Sciatic nerve (tissue), 2 donors: Measurements from ENCODE around the gene DNAAF5. TPM values are rescaled to one million over a fixed set of nuclear protein-coding genes. Genes with fewer than 3 reads are reported as not detected.

ENCODE experiments used
- ATAC-seq: fragments of 200-7000 bp; cut with Tn5 transposase; one replicate; pipeline ENCODE4 v1.9.1; 2020; ENCODE audit warnings: mild to moderate bottlenecking, moderate library complexity
- DNase-seq: peaks from one replicate; pipeline ENCODE4 v3.0.0-alpha.2; 2020; ENCODE audit warnings: low spot score
- intact Hi-C: fragments of 100-400 bp; cut with DNase I; formaldehyde crosslinking; loops from one replicate; pipeline ENCODE4 v1.14.2; 2022
- total RNA-seq: library from RNA; stranded (reverse); fragmentation: NEBNext Ultra II Directional; extraction: Animal tissue kit (Norgen Biotek cat#: 25700); gene quantifications from one replicate; pipeline ENCODE4 v1.2.1, GENCODE V29; 2021
- donor health status: DM: no; HTN: no; CAD: no.
- donor health status: DM: no; HTN: no; CAD: no.

DNAAF5 gene
- total RNA-seq = 19.0 TPM

DNA sequence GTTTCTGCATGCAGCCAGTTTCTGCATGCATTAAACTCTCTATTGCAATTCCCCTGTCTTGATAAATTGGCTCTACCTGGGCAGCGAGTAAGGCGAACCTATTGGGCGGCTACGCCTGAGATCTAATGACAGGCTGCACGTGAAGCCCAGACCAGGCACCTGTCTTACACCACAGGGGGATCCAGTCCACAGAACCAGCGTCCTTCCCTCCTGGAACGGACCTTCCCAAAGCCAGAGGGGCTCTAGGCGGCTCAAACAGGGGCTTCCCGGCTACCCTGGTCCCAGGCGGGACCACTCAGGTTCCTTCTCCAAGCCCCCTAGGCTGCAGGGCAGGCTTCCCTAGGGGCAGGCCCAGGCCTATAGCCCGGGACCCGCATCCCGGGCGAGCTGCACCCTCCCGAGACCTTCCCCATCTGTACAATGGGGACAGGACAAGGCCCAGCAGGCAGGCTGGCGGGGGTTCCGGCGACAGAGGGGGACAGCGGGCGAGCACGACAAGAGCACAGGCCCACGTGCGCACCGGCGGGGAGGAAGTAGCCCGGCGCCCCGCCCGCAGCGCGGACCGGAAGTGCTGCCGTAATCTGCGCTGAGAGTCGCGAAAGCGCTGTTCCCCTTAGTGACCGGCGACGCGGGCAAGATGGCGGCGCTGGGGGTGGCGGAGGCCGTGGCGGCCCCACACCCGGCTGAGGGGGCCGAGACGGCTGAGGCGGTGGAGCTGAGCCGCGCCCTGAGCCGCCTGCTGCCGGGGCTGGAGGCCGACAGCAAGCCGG is at the start of gene DNAAF5:
Gene DNAAF5, plus strand, starts transcription at position 616 of the 770 bp plus-strand sequence. Its CDS starts 22 bp downstream, at position 638.
- ATAC-seq (peak; percentile 98), DNase-seq (peak; percentile 90)
- intact Hi-C loops = no loop called here

DNA sequence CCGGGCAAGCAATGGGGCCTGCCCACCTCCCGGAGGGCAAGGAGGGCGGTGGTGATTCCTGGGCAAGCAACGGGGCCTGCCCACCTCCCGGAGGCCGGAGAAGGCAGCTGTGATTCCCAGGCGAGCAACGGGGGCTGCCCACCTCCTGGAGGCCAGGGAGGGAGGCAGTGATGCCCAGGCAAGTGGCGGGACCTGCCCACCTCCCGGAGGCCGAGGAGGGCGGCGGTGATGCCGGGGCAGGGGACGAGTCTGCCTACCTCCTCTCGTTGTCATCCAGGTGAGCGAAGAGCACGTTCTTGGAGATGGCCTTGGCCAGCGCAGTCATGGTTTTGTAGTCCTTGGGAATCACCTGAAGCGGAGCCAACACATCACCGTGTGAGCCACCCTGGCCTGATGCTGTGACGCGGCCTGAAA is 49.5 kb upstream of the DNAAF5 start:
- DNase-seq (peak; percentile 40), ATAC-seq (no peak)
- intact Hi-C loops = no loop called here

- intact Hi-C loops = no loop called here
- peak; percentile 42 for DNase-seq
- no peak for ATAC-seq
These were observed 45.9 kb upstream of the DNAAF5 start for GRCh38 chr7:680411-681127.

DNA sequence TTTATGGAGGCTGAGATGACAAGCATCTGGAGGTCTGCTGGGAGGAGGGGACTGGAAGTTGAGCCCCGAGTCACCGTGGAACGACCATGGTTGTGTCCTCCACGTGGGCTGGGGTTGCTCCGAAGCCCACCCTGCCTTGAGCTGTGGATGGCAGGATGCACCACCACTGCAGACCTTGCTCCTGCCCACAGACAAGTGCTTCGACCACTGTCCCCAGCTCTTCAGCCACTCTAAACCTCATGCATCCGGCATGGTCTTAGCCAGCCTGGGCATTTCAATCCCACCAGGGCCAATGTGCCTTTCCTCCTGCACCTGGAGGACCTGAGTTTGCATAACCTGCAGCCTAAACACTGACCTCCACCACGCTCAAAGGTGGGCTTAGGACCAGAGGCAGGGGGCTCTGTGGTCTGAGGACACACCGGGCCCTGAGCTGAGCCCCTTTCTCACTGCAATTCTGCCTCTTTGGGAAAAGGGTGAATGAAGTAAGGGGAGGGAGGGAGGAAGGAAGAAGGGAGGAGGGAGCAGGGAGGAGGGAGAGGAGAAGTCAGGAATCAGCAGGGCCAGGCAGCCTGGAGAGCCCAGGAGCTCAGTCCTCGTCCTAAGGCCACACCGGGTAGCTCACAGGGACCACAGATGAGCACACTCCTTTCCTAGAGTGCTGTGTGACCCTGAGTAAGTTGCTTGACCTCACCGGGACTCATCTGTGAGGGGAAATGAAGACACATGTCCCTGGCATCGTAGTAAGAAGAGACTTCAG is 44.8 kb upstream of the DNAAF5 start:
- no peak for ATAC-seq
- peak; percentile 28 for DNase-seq
- intact Hi-C loops = no loop called here

DNA sequence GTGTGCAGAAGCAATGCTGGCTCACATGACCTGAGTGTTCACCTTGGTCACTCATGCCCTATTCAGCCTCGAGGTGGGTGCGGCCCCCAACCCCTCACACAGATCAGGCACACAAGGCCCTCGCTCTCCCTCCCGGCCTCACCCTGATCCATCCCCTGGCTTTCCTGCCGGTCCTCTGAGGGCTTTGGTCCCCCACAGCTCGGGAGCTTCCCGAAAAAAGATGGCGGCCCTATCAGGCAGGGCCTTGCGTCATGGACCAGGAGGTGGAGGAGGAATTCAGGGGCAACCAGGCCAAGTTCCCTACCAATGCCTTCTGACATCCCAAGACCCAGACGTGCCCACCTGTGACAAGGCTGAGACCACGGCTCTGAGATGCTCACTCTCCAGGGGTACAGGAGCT is 43.7 kb upstream of the DNAAF5 start:
- DNase-seq (peak; percentile 30), ATAC-seq (no peak)
- intact Hi-C loops = no loop called here

DNA sequence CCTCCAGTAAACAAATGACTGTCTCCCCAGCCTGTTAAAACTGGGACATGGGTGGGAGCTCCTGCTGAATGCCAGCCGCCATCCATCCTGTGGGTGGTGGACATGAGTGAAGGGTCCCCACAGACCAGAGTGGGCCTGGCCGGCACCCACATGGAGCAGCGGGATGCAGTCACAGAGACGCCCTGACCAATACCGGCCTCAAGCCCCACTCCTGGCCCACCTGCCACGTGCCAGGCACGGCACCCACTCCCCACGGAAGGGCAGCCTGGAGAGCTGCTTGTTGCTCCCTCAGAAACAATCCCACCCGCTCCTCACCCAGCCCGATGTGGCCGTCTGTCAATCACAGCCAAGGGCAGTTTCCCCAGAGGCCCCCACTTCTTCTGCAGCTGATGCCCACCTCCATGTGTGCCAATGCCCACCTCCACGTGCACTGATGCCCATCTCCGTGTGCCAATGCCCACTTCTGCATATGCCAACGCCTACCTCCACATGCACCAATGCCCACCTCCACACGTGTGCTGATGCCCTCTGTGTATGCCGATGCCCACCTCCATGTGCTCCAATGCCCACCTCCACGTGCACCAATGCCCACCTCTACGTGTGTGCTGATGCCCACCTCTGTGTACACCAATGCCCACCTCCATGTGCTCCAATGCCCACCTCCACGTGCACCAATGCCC is 42.8 kb upstream of the DNAAF5 start:
- intact Hi-C loops = no loop called here
- ATAC-seq = no peak

GRCh38 chr7:684416-684815 is 42.1 kb upstream of the DNAAF5 start:
- intact Hi-C loops = no loop called here
- ATAC-seq (no peak), DNase-seq (peak; percentile 23)

More for the DNA sequence above, 42.8 kb upstream of the DNAAF5 start:
- peak; percentile 48 for DNase-seq

GRCh38 chr7:685540-685939 is 41.0 kb upstream of the DNAAF5 start:
- ATAC-seq = no peak
- DNase-seq = no peak
- intact Hi-C loops = no loop called here

GRCh38 chr7:690478-691360 is 35.8 kb upstream of the DNAAF5 start:
- intact Hi-C loops = no loop called here
- DNase-seq (peak; percentile 47), ATAC-seq (no peak)

DNA sequence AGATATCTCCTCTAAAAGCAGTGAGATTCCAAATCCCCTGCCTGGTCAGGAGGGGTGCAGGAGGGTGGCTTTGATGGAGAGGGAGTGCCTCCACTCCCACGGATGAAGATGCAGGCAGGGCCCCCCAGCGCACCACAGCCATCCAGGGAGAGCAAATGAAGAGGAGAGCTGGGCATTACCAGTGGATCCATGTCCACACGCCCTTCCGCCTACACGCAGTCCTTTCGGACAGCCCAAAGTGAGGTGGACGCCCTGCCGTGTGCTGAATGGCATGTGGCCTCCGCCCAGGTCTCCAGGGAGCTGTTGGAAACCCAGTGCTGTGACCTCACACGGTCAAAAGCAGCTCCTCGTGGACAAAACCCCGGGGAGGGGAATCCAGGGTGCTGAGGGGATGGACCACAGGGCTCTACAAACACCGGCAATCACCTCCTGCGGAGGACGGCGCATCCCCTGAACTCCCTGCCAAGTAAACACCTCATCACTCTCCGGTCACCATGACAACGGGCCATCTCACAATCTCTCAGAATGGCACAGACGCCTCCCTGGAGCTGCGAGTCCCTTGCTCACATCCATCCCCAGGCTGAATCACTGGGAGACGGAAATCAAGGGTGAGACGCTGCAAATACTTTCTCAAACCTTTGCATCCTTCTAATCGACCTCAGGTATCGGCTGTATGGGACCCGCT is 35.0 kb upstream of the DNAAF5 start:
- ATAC-seq = no peak
- intact Hi-C loops = no loop called here

GRCh38 chr7:693280-693679 is 33.2 kb upstream of the DNAAF5 start:
- ATAC-seq = no peak
- intact Hi-C loops = no loop called here
- DNase-seq = peak; percentile 33

More for the DNA sequence above, 35.0 kb upstream of the DNAAF5 start:
- DNase-seq = peak; percentile 38

DNA sequence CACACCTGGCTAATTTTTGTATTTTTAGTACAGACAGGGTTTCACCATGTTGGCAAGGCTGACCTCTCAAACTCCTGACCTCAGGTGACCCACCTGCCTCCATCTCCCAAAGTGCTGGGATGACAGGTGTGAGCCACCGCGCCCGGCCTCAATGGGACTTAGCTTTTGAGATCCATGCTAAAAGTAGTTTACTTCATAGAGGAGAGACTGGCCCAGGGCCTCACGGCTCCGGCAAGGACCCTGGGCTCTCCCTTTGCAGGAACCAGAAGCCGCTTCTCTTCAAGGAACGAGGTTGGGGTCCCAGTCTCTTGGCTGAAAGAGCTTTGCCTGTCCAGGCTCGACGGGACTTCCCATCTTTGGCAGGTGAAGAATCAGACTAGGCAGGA is 30.1 kb upstream of the DNAAF5 start:
- intact Hi-C loops = no loop called here
- DNase-seq = no peak

DNA sequence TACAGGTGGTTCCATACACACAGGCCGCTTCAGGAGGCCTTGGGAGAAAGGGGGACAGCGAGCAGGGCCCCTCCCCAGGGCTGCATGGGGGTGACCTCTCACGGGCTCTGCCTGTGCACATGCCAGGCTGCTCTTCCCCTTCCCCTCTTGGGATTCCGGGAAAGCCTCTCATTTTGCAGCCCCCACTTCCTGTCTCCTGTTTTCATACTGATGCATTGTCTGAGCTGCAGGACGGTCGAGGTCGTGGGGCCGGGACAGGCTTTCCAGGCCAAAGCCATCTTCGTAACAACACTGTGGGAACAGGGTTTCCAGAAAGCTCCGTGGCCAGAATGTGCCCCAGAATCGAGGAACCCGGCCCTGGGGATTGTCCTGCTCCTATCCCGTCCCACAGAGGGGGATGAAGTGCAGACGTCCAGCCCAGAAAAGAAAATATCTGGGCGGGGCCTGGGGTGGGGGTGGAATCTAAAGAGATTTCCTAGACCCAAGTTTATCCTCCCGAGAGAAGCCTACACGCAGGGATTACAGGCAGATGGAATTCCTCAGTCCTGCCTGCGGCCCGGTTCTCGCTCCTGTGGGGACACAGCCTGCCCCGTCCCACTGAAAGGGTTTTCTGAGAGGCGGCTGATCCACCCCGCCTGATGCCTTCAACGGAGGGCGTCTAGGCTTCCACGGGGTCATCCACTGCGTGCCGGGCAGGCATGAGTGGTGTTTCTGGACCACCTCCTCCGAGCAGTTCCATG is 29.5 kb upstream of the DNAAF5 start:
- DNase-seq (peak; percentile 35), ATAC-seq (no peak)
- intact Hi-C loops = no loop called here

More for the DNA sequence above, 30.1 kb upstream of the DNAAF5 start:
- ATAC-seq = no peak

- no peak for ATAC-seq
- DNase-seq = peak; percentile 38
- intact Hi-C loops = no loop called here
These were observed 27.7 kb upstream of the DNAAF5 start for GRCh38 chr7:698515-699475.

DNA sequence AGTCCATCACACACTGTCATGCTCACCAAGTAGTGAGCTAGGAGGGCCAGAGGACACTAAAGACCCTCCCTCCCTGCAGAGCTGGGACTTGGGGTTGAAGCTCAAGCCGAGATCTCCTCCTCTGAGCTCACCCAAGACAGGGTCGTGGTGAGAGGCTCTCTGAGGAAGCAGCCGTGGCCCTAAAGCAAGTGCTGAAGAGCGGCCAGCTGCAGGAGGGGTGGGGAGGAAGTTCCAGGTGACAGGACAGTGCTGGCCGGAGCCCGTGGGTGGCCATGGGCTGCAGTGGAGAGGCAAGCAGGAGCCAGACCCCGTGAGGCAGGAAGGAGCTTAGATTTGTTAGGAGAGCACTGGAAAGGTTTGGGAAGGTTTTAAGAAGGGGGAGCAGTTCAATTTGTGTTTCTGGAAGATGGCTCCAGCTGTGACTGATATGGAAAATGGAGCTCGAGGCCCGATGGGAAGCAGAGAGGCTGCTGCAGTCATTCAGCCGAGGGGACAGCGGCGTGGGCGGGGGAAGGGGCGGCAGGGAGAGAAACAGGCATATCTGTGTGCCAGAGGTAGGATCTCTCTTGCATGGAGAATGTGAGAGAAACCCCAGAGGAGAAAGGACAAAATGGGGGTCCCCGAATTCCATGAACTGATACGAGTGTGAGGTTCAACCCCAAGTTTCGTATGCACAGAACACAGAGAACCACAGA is 26.9 kb upstream of the DNAAF5 start:
- no peak for ATAC-seq
- intact Hi-C loops = no loop called here
- DNase-seq = peak; percentile 32
